Inferior parietal cortex (tissue), 1 donor: Measurements from ENCODE around the gene ARHGEF17.

Experiments used
- DNase-seq: peaks from one replicate; pipeline ENCODE4 v3.0.0-alpha.2; 2016; ENCODE audit errors: extremely low spot score

Gene ARHGEF17

GRCh38 chr11:73380897-73381410 is 72.9 kb downstream of the ARHGEF17 start:
- no peak for DNase-seq

- no peak for DNase-seq
Observed at GRCh38 chr11:73381589-73381988, 73.5 kb downstream of the ARHGEF17 start.

- no peak for DNase-seq
Observed at GRCh38 chr11:73382183-73382582, 74.1 kb downstream of the ARHGEF17 start.

- DNase-seq, result no peak
Observed at GRCh38 chr11:73382747-73383146, 74.7 kb downstream of the ARHGEF17 start.

- no peak for DNase-seq
Observed at GRCh38 chr11:73383249-73384124, 75.4 kb downstream of the ARHGEF17 start.

GRCh38 chr11:73384125-73384441 is 76.0 kb downstream of the ARHGEF17 start:
- DNase-seq, result no peak

GRCh38 chr11:73384531-73384871 is 76.4 kb downstream of the ARHGEF17 start:
- DNase-seq, result no peak

- DNase-seq, result no peak
Observed at GRCh38 chr11:73384872-73385689, 77.0 kb downstream of the ARHGEF17 start.

- no peak for DNase-seq
Observed at GRCh38 chr11:73386016-73386415, 77.9 kb downstream of the ARHGEF17 start.

GRCh38 chr11:73386546-73386945 is 78.5 kb downstream of the ARHGEF17 start:
- no peak for DNase-seq

- no peak for DNase-seq
Observed at GRCh38 chr11:73387594-73388264, 79.7 kb downstream of the ARHGEF17 start.

GRCh38 chr11:73388265-73389133 is 80.4 kb downstream of the ARHGEF17 start:
- DNase-seq, result no peak

GRCh38 chr11:73389134-73389525 is 81.1 kb downstream of the ARHGEF17 start:
- DNase-seq, result no peak

- no peak for DNase-seq
Observed at GRCh38 chr11:73389916-73390315, 81.8 kb downstream of the ARHGEF17 start.

- DNase-seq, result no peak
Observed at GRCh38 chr11:73390601-73391565, 82.8 kb downstream of the ARHGEF17 start.

- DNase-seq, result no peak
Observed at GRCh38 chr11:73391665-73392064, 83.6 kb downstream of the ARHGEF17 start.

GRCh38 chr11:73392108-73393010 is 84.3 kb downstream of the ARHGEF17 start:
- DNase-seq, result no peak

GRCh38 chr11:73393011-73393380 is 84.9 kb downstream of the ARHGEF17 start:
- DNase-seq, result no peak
